Measurements from ENCODE around the gene KIAA1217.

The KIAA1217 gene

GRCh38 chr10:24209946-24210491, 1.1 kb downstream of the KIAA1217 start:
- no peak for DNase-seq (ENCODE audit: low spot score)

GRCh38 chr10:24210501-24210900, 1.6 kb downstream of the KIAA1217 start:
- DNase-seq (ENCODE audit: low spot score): no peak

- no peak for DNase-seq (ENCODE audit: low spot score)
Measured at GRCh38 chr10:24213266-24213665, 4.3 kb downstream of the KIAA1217 start.

GRCh38 chr10:24213881-24214280, 4.9 kb downstream of the KIAA1217 start:
- no peak for DNase-seq (ENCODE audit: low spot score)

- no peak for DNase-seq (ENCODE audit: low spot score)
Measured at GRCh38 chr10:24214762-24215161, 5.8 kb downstream of the KIAA1217 start.

- no peak for DNase-seq (ENCODE audit: low spot score)
Measured at GRCh38 chr10:24215196-24215595, 6.3 kb downstream of the KIAA1217 start.

GRCh38 chr10:24215603-24216002, 6.7 kb downstream of the KIAA1217 start:
- no peak for DNase-seq (ENCODE audit: low spot score)

GRCh38 chr10:24219963-24220362, 11.0 kb downstream of the KIAA1217 start:
- no peak for DNase-seq (ENCODE audit: low spot score)

- DNase-seq (ENCODE audit: low spot score): no peak
Measured at GRCh38 chr10:24223341-24223740, 14.4 kb downstream of the KIAA1217 start.

GRCh38 chr10:24223953-24224352, 15.0 kb downstream of the KIAA1217 start:
- DNase-seq (ENCODE audit: low spot score): no peak

- DNase-seq (ENCODE audit: low spot score): no peak
Measured at GRCh38 chr10:24228642-24229041, 19.7 kb downstream of the KIAA1217 start.

GRCh38 chr10:24229909-24230308, 21.0 kb downstream of the KIAA1217 start:
- no peak for DNase-seq (ENCODE audit: low spot score)

- DNase-seq (ENCODE audit: low spot score): no peak
Measured at GRCh38 chr10:24231200-24231599, 22.3 kb downstream of the KIAA1217 start.

GRCh38 chr10:24234784-24235183, 25.8 kb downstream of the KIAA1217 start:
- DNase-seq (ENCODE audit: low spot score): no peak

- no peak for DNase-seq (ENCODE audit: low spot score)
Measured at GRCh38 chr10:24235471-24235870, 26.5 kb downstream of the KIAA1217 start.

GRCh38 chr10:24237801-24238395, 29.0 kb downstream of the KIAA1217 start:
- DNase-seq (ENCODE audit: low spot score): no peak

- peak; percentile 46 for DNase-seq (ENCODE audit: low spot score)
Measured at GRCh38 chr10:24238519-24239247, 29.7 kb downstream of the KIAA1217 start.

- DNase-seq (ENCODE audit: low spot score): no peak
Measured at GRCh38 chr10:24239289-24240040, 30.5 kb downstream of the KIAA1217 start.

GRCh38 chr10:24240041-24240751, 31.3 kb downstream of the KIAA1217 start:
- DNase-seq (ENCODE audit: low spot score): no peak

- no peak for DNase-seq (ENCODE audit: low spot score)
Measured at GRCh38 chr10:24241536-24242040, 32.6 kb downstream of the KIAA1217 start.

- DNase-seq (ENCODE audit: low spot score): no peak
Measured at GRCh38 chr10:24242562-24242961, 33.6 kb downstream of the KIAA1217 start.

GRCh38 chr10:24246365-24246764, 37.4 kb downstream of the KIAA1217 start:
- no peak for DNase-seq (ENCODE audit: low spot score)

All from iPS-NIHi11 (cell line).